Measurements from ENCODE around the gene BRSK2. TPM values are rescaled to one million over a fixed set of nuclear protein-coding genes. Genes with fewer than 3 reads are reported as not detected.

The BRSK2 gene
- total RNA-seq, 1 experiment from 2014 or later = 1.2 TPM

DNA sequence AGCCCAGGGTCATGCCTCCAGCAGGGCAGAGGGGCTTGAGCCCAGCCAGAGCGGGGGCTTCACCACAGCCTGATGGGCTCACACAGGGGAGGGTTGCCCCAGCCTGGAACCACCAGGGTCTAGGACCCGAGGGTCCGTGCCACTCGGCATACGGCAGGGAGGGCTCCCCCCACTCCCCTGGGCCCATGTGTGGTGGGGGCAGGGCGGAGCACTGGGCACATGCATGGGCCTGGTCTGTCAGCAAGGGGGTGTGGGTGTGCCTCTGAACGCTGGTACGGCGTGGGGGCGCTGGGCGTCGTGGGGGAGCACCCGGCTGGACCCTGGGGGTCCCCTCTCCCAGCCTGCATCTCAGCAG, 67.6 kb downstream of the BRSK2 start:
- H3F3A ChIP-seq (ENCODE audit: low read length, unreplicated experiment) = no peaks in the 10 kb centered on the region
- intact Hi-C loops (cut with micrococcal nuclease) = no loop called here
- H3K9me3 ChIP-seq (ENCODE audit: low read length) = no peaks in the 10 kb centered on the region
- no TSS peak for BruUV-seq (replicated peaks)
- H4K20me1 ChIP-seq (ENCODE audit: low read length) = no peaks in the 10 kb centered on the region
- no peak overlapping the region for H2AFZ ChIP-seq (ENCODE audit: low read length)
- H3K9ac ChIP-seq (ENCODE audit: low read length) = no peak overlapping the region
- no peaks in the 10 kb centered on the region for H3K27me3 ChIP-seq (ENCODE audit: low read length)
- POLR2A ChIA-PET (ENCODE audit: unreplicated experiment) = no interaction called here
- no peak for ATAC-seq
- no peaks in the 10 kb centered on the region for H3K4me1 ChIP-seq (ENCODE audit: insufficient read depth, low read length)
- TF ChIP-seq EZH2phosphoT487 (IDR thresholded peaks at IDR 0.05; ENCODE audit: borderline replicate concordance, low read length) (no peak), CTCF (conservative IDR thresholded peaks at IDR 0.05; ENCODE audit: low read depth, low read length) (no peak), EZH2 (IDR thresholded peaks at IDR 0.05; ENCODE audit: low read length, unreplicated experiment) (no peak)
- no peak overlapping the region for H3K4me2 ChIP-seq (ENCODE audit: low read length)
- no peaks in the 10 kb centered on the region for H3K79me2 ChIP-seq (ENCODE audit: low read length)
- no peak overlapping the region for H3K27ac ChIP-seq (ENCODE audit: low read length)
- no peaks in the 10 kb centered on the region for H3K36me3 ChIP-seq (ENCODE audit: low read depth, low read length)
- H3K9me2 ChIP-seq (replicated peaks; ENCODE audit: low read length) = no peaks in the 10 kb centered on the region
- no peak for DNase-seq
- H3K4me3 ChIP-seq (ENCODE audit: low read length) = no peak overlapping the region
- CTCF ChIA-PET = no interaction called here

DNA sequence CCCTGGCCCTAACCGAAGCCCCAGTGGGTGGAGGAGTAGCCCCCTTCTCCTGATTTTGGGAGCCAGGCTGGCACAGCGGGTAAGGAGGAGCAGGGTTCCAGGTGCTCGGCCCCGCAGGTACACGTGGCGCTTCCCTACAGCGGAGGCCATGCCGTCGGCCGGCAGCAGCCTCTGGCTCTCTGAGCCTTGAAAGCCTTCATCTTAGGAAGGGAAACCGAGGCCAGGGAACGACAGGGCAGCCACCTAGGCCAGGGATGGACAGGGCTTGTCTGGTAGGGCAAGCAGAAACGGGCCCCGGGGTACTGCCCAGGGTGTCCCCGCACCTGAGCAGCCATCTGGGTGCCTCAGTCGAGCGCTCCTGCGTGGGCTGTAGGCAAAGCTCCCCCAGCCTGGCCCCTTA, 68.1 kb downstream of the BRSK2 start:
- no peak overlapping the region for H2AFZ ChIP-seq (ENCODE audit: low read length)
- intact Hi-C loops (cut with micrococcal nuclease) = no loop called here
- ATAC-seq (no peak), DNase-seq (no peak)
- H3F3A ChIP-seq (ENCODE audit: low read length, unreplicated experiment) = no peaks in the 10 kb centered on the region
- no peak overlapping the region for H3K9ac ChIP-seq (ENCODE audit: low read length)
- H3K9me2 ChIP-seq (replicated peaks; ENCODE audit: low read length) = no peaks in the 10 kb centered on the region
- H3K4me3 ChIP-seq (ENCODE audit: low read length) = no peak overlapping the region
- H3K79me2 ChIP-seq (ENCODE audit: low read length) = no peaks in the 10 kb centered on the region
- H3K9me3 ChIP-seq (ENCODE audit: low read length) = no peaks in the 10 kb centered on the region
- no peak overlapping the region for H3K4me2 ChIP-seq (ENCODE audit: low read length)
- no peaks in the 10 kb centered on the region for H3K36me3 ChIP-seq (ENCODE audit: low read depth, low read length)
- no peaks in the 10 kb centered on the region for H3K27me3 ChIP-seq (ENCODE audit: low read length)
- no peak for TF ChIP-seq CTCF (conservative IDR thresholded peaks at IDR 0.05; ENCODE audit: low read depth, low read length)
- no peak for TF ChIP-seq EZH2phosphoT487 (IDR thresholded peaks at IDR 0.05; ENCODE audit: borderline replicate concordance, low read length)
- no peak for TF ChIP-seq EZH2 (IDR thresholded peaks at IDR 0.05; ENCODE audit: low read length, unreplicated experiment)
- CTCF ChIA-PET = no interaction called here
- no peak overlapping the region for H3K27ac ChIP-seq (ENCODE audit: low read length)
- BruUV-seq (replicated peaks) = no TSS peak
- H3K4me1 ChIP-seq (ENCODE audit: insufficient read depth, low read length) = no peaks in the 10 kb centered on the region
- no peaks in the 10 kb centered on the region for H4K20me1 ChIP-seq (ENCODE audit: low read length)
- POLR2A ChIA-PET (ENCODE audit: unreplicated experiment) = no interaction called here

DNA sequence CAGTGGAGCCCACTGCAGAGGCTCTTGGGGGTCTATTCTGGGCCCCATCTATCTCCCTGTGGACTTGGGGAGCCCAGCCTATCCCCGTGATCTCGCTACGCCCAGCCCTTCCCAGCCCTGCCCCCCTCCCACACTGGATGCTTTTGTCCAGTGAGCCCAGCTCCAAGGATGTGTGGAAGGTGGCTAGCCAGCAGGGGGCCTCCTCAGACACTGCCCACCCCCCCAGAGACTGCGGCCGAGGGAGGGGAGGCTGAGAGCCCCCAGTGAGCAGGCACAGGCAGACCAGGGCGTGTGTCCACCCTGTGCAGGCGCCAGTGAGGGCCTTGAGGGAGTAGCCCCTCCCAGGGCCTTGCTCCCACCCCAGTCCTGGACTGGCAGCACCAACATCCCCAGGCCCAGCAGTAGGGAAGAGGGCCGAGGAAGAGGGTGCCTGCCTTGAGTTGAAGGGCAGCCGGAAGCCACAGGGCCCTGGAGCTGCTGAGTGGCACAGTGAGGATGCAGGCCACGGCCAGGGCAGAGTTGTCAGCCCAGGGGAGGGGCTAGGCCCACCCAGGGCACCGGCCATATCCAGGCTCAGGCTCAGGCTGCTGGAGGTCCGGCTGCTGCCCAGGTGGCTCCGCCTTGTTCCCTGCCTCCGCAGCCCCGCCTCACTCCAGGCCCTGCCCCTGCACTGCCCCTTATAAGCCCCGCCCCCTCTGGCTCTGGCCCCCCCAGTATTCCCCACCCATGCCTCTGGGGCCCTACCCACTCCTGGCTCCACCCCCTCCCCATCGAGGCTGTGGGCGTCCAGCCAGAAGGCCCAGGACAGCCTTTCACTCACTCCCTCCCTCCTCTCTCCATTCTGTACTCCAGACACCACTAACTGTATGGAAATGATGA, 68.8 kb downstream of the BRSK2 start:
- H3K9ac ChIP-seq (ENCODE audit: low read length) = no peak overlapping the region
- intact Hi-C loops (cut with micrococcal nuclease) = no loop called here
- ChIA-PET POLR2A (ENCODE audit: unreplicated experiment) (no interaction called here), CTCF (interaction anchor here (0.6 kb wide), 1 partner anchor 94 kb away, joined by 7 read pairs; no protein-coding TSS in a partner anchor)
- no peak overlapping the region for H3K27ac ChIP-seq (ENCODE audit: low read length)
- ATAC-seq = peak; percentile 63
- TF ChIP-seq CTCF (conservative IDR thresholded peaks at IDR 0.05; ENCODE audit: low read depth, low read length) (peak; percentile 55), EZH2 (IDR thresholded peaks at IDR 0.05; ENCODE audit: low read length, unreplicated experiment) (no peak), EZH2phosphoT487 (IDR thresholded peaks at IDR 0.05; ENCODE audit: borderline replicate concordance, low read length) (no peak)
- no peaks in the 10 kb centered on the region for H3K27me3 ChIP-seq (ENCODE audit: low read length)
- BruUV-seq (replicated peaks) = no TSS peak
- no peaks in the 10 kb centered on the region for H4K20me1 ChIP-seq (ENCODE audit: low read length)
- no peaks in the 10 kb centered on the region for H3K9me3 ChIP-seq (ENCODE audit: low read length)
- H3K36me3 ChIP-seq (ENCODE audit: low read depth, low read length) = no peaks in the 10 kb centered on the region
- no peaks in the 10 kb centered on the region for H3F3A ChIP-seq (ENCODE audit: low read length, unreplicated experiment)
- H3K9me2 ChIP-seq (replicated peaks; ENCODE audit: low read length) = no peaks in the 10 kb centered on the region
- no peak overlapping the region for H3K4me3 ChIP-seq (ENCODE audit: low read length)
- H3K79me2 ChIP-seq (ENCODE audit: low read length) = no peaks in the 10 kb centered on the region
- H3K4me1 ChIP-seq (ENCODE audit: insufficient read depth, low read length) = no peaks in the 10 kb centered on the region
- DNase-seq = peak; percentile 4
- no peak overlapping the region for H3K4me2 ChIP-seq (ENCODE audit: low read length)
- H2AFZ ChIP-seq (ENCODE audit: low read length) = no peak overlapping the region
